ENCODE results near the gene CILP.

The CILP gene

GRCh38 chr15:65255486-65256140 lies 44.3 kb upstream of the CILP start:
- TF ChIP-seq YY1 (IDR thresholded peaks at IDR 0.05; ENCODE audit: low read depth), result no peak
- TF ChIP-seq RAD21 (IDR thresholded peaks at IDR 0.05; ENCODE audit: low read depth), result no peak
- no peak for TF ChIP-seq NFIC (IDR thresholded peaks at IDR 0.05)
- no peak for TF ChIP-seq REST (IDR thresholded peaks at IDR 0.05; ENCODE audit: low read depth)
- TF ChIP-seq FOXM1 (IDR thresholded peaks at IDR 0.05; ENCODE audit: borderline replicate concordance, low read depth), result no peak
- no peak for TF ChIP-seq TCF12 (IDR thresholded peaks at IDR 0.05; ENCODE audit: low read depth)
- no peak for TF ChIP-seq EP300 (IDR thresholded peaks at IDR 0.05; ENCODE audit: borderline replicate concordance)
- no peak for TF ChIP-seq TAF1 (IDR thresholded peaks at IDR 0.05; ENCODE audit: low read depth)
- TF ChIP-seq, protein P1, sequence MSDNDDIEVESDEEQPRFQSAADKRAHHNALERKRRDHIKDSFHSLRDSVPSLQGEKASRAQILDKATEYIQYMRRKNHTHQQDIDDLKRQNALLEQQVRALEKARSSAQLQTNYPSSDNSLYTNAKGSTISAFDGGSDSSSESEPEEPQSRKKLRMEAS (IDR thresholded peaks at IDR 0.05), result no peak
- no peak for TF ChIP-seq ZBTB7A (IDR thresholded peaks at IDR 0.05; ENCODE audit: low read depth)
- no peak for TF ChIP-seq CEBPB (IDR thresholded peaks at IDR 0.05)
- TF ChIP-seq EGR1 (IDR thresholded peaks at IDR 0.05), result no peak
- TF ChIP-seq USF1 (IDR thresholded peaks at IDR 0.05), result no peak
- TF ChIP-seq TEAD4 (IDR thresholded peaks at IDR 0.05), result no peak
- TF ChIP-seq CREB1 (IDR thresholded peaks at IDR 0.05; ENCODE audit: low read depth), result no peak

GRCh38 chr15:65254758-65255157 lies 43.5 kb upstream of the CILP start:
- TF ChIP-seq TEAD4 (IDR thresholded peaks at IDR 0.05) (no peak), ZBTB7A (IDR thresholded peaks at IDR 0.05; ENCODE audit: low read depth) (no peak), EGR1 (IDR thresholded peaks at IDR 0.05) (no peak), NFIC (IDR thresholded peaks at IDR 0.05) (no peak), TCF12 (IDR thresholded peaks at IDR 0.05; ENCODE audit: low read depth) (no peak), CEBPB (IDR thresholded peaks at IDR 0.05) (no peak), EP300 (IDR thresholded peaks at IDR 0.05; ENCODE audit: borderline replicate concordance) (no peak), FOXM1 (IDR thresholded peaks at IDR 0.05; ENCODE audit: borderline replicate concordance, low read depth) (no peak), REST (IDR thresholded peaks at IDR 0.05; ENCODE audit: low read depth) (no peak), RAD21 (IDR thresholded peaks at IDR 0.05; ENCODE audit: low read depth) (no peak), TAF1 (IDR thresholded peaks at IDR 0.05; ENCODE audit: low read depth) (no peak), CREB1 (IDR thresholded peaks at IDR 0.05; ENCODE audit: low read depth) (no peak), USF1 (IDR thresholded peaks at IDR 0.05) (no peak)
- TF ChIP-seq, protein P1 (IDR thresholded peaks at IDR 0.05), result no peak

DNA sequence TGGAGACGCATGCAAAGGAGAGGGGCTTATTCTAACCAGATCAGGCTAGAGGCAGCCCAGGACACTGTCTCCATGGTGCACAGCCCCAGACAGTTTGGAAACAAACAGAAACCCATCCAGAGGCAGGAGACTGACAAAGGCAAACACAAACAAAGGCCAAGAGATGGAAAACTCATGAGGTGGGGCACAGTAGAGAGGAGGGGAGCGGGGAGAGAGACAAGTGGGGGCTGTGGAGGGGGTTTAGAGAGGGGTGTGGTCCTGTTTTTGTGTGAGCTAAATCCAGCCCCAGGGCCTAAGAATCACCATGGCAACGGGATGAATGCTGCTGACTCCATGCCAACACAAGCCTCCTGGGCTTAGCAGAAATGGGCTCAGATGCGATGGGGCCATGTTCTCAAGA lies 43.1 kb upstream of the CILP start:
- no peak for TF ChIP-seq FOXM1 (IDR thresholded peaks at IDR 0.05; ENCODE audit: borderline replicate concordance, low read depth)
- TF ChIP-seq EP300 (IDR thresholded peaks at IDR 0.05; ENCODE audit: borderline replicate concordance), result no peak
- TF ChIP-seq CREB1 (IDR thresholded peaks at IDR 0.05; ENCODE audit: low read depth), result no peak
- TF ChIP-seq ZBTB7A (IDR thresholded peaks at IDR 0.05; ENCODE audit: low read depth), result no peak
- no peak for TF ChIP-seq YY1 (IDR thresholded peaks at IDR 0.05; ENCODE audit: low read depth)
- TF ChIP-seq REST (IDR thresholded peaks at IDR 0.05; ENCODE audit: low read depth), result no peak
- TF ChIP-seq TEAD4 (IDR thresholded peaks at IDR 0.05), result no peak
- no peak for TF ChIP-seq RAD21 (IDR thresholded peaks at IDR 0.05; ENCODE audit: low read depth)
- TF ChIP-seq TCF12 (IDR thresholded peaks at IDR 0.05; ENCODE audit: low read depth), result no peak
- TF ChIP-seq TAF1 (IDR thresholded peaks at IDR 0.05; ENCODE audit: low read depth), result no peak
- no peak for TF ChIP-seq USF1 (IDR thresholded peaks at IDR 0.05)
- no peak for TF ChIP-seq EGR1 (IDR thresholded peaks at IDR 0.05)
- TF ChIP-seq, protein P1 (IDR thresholded peaks at IDR 0.05), result no peak
- no peak for TF ChIP-seq CEBPB (IDR thresholded peaks at IDR 0.05)
- no peak for TF ChIP-seq NFIC (IDR thresholded peaks at IDR 0.05)
